GM23338 (cell line): ENCODE data around the gene TMTC2. TPM values are rescaled to one million over a fixed set of nuclear protein-coding genes. Genes with fewer than 3 reads are reported as not detected.

ENCODE experiments used
- ATAC-seq: fragments of 200-7000 bp; cut with Tn5 transposase; 3 replicates; pipeline ENCODE4 v1.9.1; 2020
- DNase-seq: peaks from one replicate; pipeline ENCODE4 v3.0.0-alpha.2; 2015; ENCODE audit warnings: low spot score
- H2AFZ ChIP-seq: fragments of 200-600 bp; sonication (generic); 2 replicates; pipeline ENCODE4 v1.8.0; 2016; ENCODE audit warnings: antibody characterized with exemption, mild to moderate bottlenecking, moderate library complexity
- H3F3A ChIP-seq: fragments of 200-600 bp; sonication (generic); replicated peaks from 2 replicates; pipeline ENCODE4 v1.8.0; 2017; ENCODE audit warnings: antibody characterized with exemption, mixed run types, low read depth
- H3K27ac ChIP-seq: fragments of 200-600 bp; sonication (generic); 2 replicates; pipeline ENCODE4 v1.6.1; 2016; ENCODE audit warnings: low read depth
- H3K27me3 ChIP-seq: fragments of 200-600 bp; sonication (generic); 2 replicates; pipeline ENCODE4 v1.8.0; 2016; ENCODE audit warnings: mild to moderate bottlenecking, mixed run types, moderate library complexity; ENCODE audit not compliant: insufficient read depth
- H3K36me3 ChIP-seq: fragments of 200-600 bp; sonication (generic); 2 replicates; pipeline ENCODE4 v1.8.0; 2016; ENCODE audit warnings: mild to moderate bottlenecking; ENCODE audit not compliant: insufficient read depth
- H3K4me1 ChIP-seq: fragments of 200-600 bp; sonication (generic); 2 replicates; pipeline ENCODE4 v1.8.0; 2016; ENCODE audit warnings: mild to moderate bottlenecking, moderate library complexity; ENCODE audit not compliant: insufficient read depth
- H3K4me2 ChIP-seq: fragments of 200-600 bp; sonication (generic); 2 replicates; pipeline ENCODE4 v1.7.1; 2017; ENCODE audit warnings: mixed run types
- H3K4me3 ChIP-seq: fragments of 200-600 bp; sonication (generic); 2 replicates; pipeline ENCODE4 v1.6.1; 2016; ENCODE audit warnings: mixed run types
- H3K79me2 ChIP-seq: fragments of 200-600 bp; sonication (generic); replicated peaks from 2 replicates; pipeline ENCODE4 v1.8.0; 2017; ENCODE audit warnings: mild to moderate bottlenecking; ENCODE audit not compliant: insufficient read depth
- H3K9me2 ChIP-seq: fragments of 200-600 bp; sonication (generic); 2 replicates; pipeline ENCODE4 v1.8.0; 2017; ENCODE audit not compliant: insufficient read depth
- H4K20me1 ChIP-seq: fragments of 200-600 bp; sonication (generic); replicated peaks from 2 replicates; pipeline ENCODE4 v1.8.0; 2017; ENCODE audit warnings: mild to moderate bottlenecking; ENCODE audit not compliant: insufficient read depth
- H3K27ac Mint-ChIP-seq: 2 replicates; pipeline ENCODE4 v1.8.0; 2020; ENCODE audit warnings: inconsistent platforms, mild to moderate bottlenecking, moderate library complexity, mixed read lengths
- H3K27me3 Mint-ChIP-seq: 3 replicates; pipeline ENCODE4 v1.8.0; 2022; ENCODE audit warnings: low read depth, mild to moderate bottlenecking, moderate library complexity, mixed read lengths, inconsistent platforms; ENCODE audit not compliant: insufficient read depth, poor library complexity
- H3K36me3 Mint-ChIP-seq: 3 replicates; pipeline ENCODE4 v1.8.0; 2021; ENCODE audit warnings: low read depth, mild to moderate bottlenecking, inconsistent platforms, moderate library complexity, mixed read lengths
- H3K4me1 Mint-ChIP-seq: 3 replicates; pipeline ENCODE4 v1.8.0; 2020; ENCODE audit warnings: mild to moderate bottlenecking, inconsistent platforms, mixed read lengths
- H3K4me3 Mint-ChIP-seq: 3 replicates; pipeline ENCODE4 v1.8.0; 2021; ENCODE audit warnings: moderate library complexity, mild to moderate bottlenecking, inconsistent platforms, mixed read lengths
- H3K9me3 Mint-ChIP-seq: 3 replicates; pipeline ENCODE4 v1.8.0; 2020; ENCODE audit warnings: moderate library complexity, mild to moderate bottlenecking, inconsistent platforms, mixed read lengths
- CREB1 ChIP-seq: fragments of 250-450 bp; sonication (Bioruptor Pico); IDR thresholded peaks from 2 replicates; pipeline ENCODE4 v1.5.0; 2020; ENCODE audit warnings: low read depth, mild to moderate bottlenecking, moderate library complexity
- EZH2 ChIP-seq: fragments of 200-600 bp; sonication (generic); IDR thresholded peaks from one replicate; pipeline ENCODE4 v1.8.0; 2017; ENCODE audit warnings: antibody characterized with exemption, mild to moderate bottlenecking, low read depth; ENCODE audit not compliant: unreplicated experiment
- EZH2phosphoT487 ChIP-seq: fragments of 200-600 bp; sonication (generic); IDR thresholded peaks from one replicate; pipeline ENCODE4 v1.8.1; 2018; ENCODE audit warnings: antibody characterized with exemption; ENCODE audit not compliant: unreplicated experiment
- JUNB ChIP-seq: IDR thresholded peaks from one replicate; pipeline ENCODE4 v1.6.1; 2016; ENCODE audit warnings: antibody characterized with exemption; ENCODE audit not compliant: unreplicated experiment
- POLR2AphosphoS5 ChIP-seq: IDR thresholded peaks from 2 replicates; pipeline ENCODE4 v1.6.1; 2016; ENCODE audit warnings: antibody characterized with exemption, low read depth
- STAT1 ChIP-seq: IDR thresholded peaks from one replicate; pipeline ENCODE4 v1.6.1; 2016; ENCODE audit warnings: antibody characterized with exemption; ENCODE audit not compliant: unreplicated experiment
- ZNF114 ChIP-seq: fragments of 250-450 bp; sonication (Bioruptor Pico); IDR thresholded peaks from 2 replicates; pipeline ENCODE4 v1.5.0; 2020; ENCODE audit warnings: mild to moderate bottlenecking, moderate library complexity
- polyA plus RNA-seq: library from polyadenylated mRNA; unstranded; fragments of >200 nt; fragmentation: Nextera tagmentation; extraction: Ambion mirVana; gene quantifications from 2 replicates; pipeline ENCODE4 v1.2.1, GENCODE V29; 2016
- total RNA-seq: library from RNA; depleted of rRNA; stranded (reverse); fragments of >200 nt; shearing (Covaris generic); gene quantifications from 2 replicates; pipeline ENCODE4 v1.2.3, GENCODE V29; 2014
- TF ChIP-seq, protein P1 (sequence below): fragments of 250-450 bp; sonication (Bioruptor Pico); IDR thresholded peaks from 2 replicates; pipeline ENCODE4 v1.5.0; 2020; ENCODE audit warnings: mild to moderate bottlenecking, moderate library complexity
- TF ChIP-seq, protein P2 (sequence below): IDR thresholded peaks from 2 replicates; pipeline ENCODE4 v1.6.1; 2016; ENCODE audit warnings: antibody characterized with exemption
- TF ChIP-seq, protein P3 (sequence below), 2 experiments: fragments of 200-600 bp in 1 of 2; sonication (generic) in 1 of 2; conservative IDR thresholded peaks; 2 replicates each; pipeline versions ENCODE4 v1.5.1 to v1.6.1; 2016 to 2017; ENCODE audit warnings: antibody characterized with exemption in 2 of 2, low read depth in 2 of 2, mild to moderate bottlenecking in 2 of 2, moderate library complexity in 1 of 2

Gene TMTC2
- total and polyA plus RNA-seq, 2 experiments from 2014 or later, result 0.57 to 6.5 TPM

DNA sequence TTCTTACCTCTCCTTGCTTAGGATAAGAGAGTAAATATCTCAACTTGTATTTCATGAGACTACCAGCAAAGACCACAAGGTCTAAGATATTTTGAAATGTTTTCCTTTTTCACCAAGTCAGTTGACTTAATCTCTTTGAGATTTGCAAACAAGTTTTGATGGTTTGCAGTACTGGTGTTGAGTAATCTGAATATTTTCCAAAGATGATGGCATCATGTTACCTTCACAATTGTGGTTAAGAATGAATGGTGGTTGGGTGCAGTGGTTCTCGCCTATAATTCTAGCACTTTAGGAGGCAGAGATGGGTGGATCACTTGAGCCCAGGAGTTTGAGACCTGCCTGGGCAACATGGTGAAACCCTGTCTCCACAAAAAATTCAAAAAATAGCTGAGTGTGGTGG is 225.7 kb downstream of the TMTC2 start (continued):
- TF ChIP-seq, protein P1, sequence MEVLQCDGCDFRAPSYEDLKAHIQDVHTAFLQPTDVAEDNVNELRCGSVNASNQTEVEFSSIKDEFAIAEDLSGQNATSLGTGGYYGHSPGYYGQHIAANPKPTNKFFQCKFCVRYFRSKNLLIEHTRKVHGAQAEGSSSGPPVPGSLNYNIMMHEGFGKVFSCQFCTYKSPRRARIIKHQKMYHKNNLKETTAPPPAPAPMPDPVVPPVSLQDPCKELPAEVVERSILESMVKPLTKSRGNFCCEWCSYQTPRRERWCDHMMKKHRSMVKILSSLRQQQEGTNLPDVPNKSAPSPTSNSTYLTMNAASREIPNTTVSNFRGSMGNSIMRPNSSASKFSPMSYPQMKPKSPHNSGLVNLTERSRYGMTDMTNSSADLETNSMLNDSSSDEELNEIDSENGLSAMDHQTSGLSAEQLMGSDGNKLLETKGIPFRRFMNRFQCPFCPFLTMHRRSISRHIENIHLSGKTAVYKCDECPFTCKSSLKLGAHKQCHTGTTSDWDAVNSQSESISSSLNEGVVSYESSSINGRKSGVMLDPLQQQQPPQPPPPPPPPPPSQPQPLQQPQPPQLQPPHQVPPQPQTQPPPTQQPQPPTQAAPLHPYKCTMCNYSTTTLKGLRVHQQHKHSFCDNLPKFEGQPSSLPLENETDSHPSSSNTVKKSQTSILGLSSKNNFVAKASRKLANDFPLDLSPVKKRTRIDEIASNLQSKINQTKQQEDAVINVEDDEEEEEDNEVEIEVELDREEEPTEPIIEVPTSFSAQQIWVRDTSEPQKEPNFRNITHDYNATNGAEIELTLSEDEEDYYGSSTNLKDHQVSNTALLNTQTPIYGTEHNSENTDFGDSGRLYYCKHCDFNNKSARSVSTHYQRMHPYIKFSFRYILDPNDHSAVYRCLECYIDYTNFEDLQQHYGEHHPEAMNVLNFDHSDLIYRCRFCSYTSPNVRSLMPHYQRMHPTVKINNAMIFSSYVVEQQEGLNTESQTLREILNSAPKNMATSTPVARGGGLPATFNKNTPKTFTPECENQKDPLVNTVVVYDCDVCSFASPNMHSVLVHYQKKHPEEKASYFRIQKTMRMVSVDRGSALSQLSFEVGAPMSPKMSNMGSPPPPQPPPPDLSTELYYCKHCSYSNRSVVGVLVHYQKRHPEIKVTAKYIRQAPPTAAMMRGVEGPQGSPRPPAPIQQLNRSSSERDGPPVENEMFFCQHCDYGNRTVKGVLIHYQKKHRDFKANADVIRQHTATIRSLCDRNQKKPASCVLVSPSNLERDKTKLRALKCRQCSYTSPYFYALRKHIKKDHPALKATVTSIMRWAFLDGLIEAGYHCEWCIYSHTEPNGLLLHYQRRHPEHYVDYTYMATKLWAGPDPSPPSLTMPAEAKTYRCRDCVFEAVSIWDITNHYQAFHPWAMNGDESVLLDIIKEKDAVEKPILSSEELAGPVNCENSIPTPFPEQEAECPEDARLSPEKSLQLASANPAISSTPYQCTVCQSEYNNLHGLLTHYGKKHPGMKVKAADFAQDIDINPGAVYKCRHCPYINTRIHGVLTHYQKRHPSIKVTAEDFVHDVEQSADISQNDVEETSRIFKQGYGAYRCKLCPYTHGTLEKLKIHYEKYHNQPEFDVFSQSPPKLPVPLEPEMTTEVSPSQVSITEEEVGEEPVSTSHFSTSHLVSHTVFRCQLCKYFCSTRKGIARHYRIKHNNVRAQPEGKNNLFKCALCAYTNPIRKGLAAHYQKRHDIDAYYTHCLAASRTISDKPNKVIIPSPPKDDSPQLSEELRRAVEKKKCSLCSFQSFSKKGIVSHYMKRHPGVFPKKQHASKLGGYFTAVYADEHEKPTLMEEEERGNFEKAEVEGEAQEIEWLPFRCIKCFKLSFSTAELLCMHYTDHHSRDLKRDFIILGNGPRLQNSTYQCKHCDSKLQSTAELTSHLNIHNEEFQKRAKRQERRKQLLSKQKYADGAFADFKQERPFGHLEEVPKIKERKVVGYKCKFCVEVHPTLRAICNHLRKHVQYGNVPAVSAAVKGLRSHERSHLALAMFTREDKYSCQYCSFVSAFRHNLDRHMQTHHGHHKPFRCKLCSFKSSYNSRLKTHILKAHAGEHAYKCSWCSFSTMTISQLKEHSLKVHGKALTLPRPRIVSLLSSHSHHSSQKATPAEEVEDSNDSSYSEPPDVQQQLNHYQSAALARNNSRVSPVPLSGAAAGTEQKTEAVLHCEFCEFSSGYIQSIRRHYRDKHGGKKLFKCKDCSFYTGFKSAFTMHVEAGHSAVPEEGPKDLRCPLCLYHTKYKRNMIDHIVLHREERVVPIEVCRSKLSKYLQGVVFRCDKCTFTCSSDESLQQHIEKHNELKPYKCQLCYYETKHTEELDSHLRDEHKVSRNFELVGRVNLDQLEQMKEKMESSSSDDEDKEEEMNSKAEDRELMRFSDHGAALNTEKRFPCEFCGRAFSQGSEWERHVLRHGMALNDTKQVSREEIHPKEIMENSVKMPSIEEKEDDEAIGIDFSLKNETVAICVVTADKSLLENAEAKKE, result no peak
- TF ChIP-seq, protein P2, sequence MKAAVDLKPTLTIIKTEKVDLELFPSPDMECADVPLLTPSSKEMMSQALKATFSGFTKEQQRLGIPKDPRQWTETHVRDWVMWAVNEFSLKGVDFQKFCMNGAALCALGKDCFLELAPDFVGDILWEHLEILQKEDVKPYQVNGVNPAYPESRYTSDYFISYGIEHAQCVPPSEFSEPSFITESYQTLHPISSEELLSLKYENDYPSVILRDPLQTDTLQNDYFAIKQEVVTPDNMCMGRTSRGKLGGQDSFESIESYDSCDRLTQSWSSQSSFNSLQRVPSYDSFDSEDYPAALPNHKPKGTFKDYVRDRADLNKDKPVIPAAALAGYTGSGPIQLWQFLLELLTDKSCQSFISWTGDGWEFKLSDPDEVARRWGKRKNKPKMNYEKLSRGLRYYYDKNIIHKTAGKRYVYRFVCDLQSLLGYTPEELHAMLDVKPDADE, result no peak
- TF ChIP-seq STAT1, result no peak
- TF ChIP-seq ZNF114 (CRISPR knock-in tag), result no peak
- no peak for TF ChIP-seq JUNB
- TF ChIP-seq POLR2AphosphoS5, result no peak

DNA sequence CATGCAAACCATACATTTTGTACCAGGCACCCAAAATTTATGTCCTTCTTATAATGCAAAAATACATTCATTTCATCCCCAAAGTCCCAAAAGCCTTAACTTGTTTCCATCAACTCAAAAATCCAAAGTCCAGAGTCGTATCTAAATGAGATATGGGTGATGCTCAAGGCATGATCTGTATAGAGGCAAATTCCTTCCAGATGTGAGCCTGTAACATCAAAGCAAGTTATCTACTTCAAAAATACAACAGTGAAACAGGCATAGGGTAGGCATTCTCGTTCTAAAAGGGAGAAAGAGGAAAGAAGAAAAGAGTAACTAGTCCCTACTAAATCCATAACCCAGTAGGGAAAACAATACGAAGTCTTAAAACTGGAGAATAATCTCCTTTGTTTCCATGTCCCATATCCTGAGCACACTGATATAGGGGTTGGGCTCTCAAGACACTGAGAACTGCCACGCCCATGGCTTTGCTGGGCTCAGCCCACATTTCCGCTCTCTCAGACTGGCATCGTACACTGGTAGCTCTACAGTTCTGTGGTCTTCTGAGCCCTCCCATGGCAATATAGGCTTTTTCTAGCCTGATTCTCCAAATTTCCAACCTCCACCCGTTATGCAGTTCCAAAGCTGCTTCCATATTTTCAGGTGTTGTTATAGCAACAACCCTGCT is 232.8 kb downstream of the TMTC2 start:
- Histone ChIP-seq H3K27ac (no peak overlapping the region), H3K4me3 (no peak overlapping the region), H3K9me2 (no peaks in the 10 kb centered on the region), H3K79me2 (no peaks in the 10 kb centered on the region), H3K4me2 (no peak overlapping the region), H2AFZ (no peak overlapping the region), H3K4me1 (no peaks in the 10 kb centered on the region), H3K27me3 (no peaks in the 10 kb centered on the region), H3K36me3 (no peaks in the 10 kb centered on the region), H3F3A (no peaks in the 10 kb centered on the region), H4K20me1 (no peaks in the 10 kb centered on the region)
- no peaks in the 10 kb centered on the region for H3K27me3 Mint-ChIP-seq
- ATAC-seq (no peak; the same call in 2 of the 3 replicates), DNase-seq (no peak)
- no peak overlapping the region for H3K27ac Mint-ChIP-seq
- no peaks in the 10 kb centered on the region for H3K9me3 Mint-ChIP-seq
- H3K4me3 Mint-ChIP-seq, result no peak overlapping the region
- H3K4me1 Mint-ChIP-seq, result no peaks in the 10 kb centered on the region; the same call in 2 of the 3 replicates
- H3K36me3 Mint-ChIP-seq, result no peaks in the 10 kb centered on the region
- no peak for TF ChIP-seq EZH2phosphoT487
- no peak for TF ChIP-seq POLR2AphosphoS5
- no peak for TF ChIP-seq EZH2
- TF ChIP-seq STAT1, result no peak
- TF ChIP-seq, protein P3, sequence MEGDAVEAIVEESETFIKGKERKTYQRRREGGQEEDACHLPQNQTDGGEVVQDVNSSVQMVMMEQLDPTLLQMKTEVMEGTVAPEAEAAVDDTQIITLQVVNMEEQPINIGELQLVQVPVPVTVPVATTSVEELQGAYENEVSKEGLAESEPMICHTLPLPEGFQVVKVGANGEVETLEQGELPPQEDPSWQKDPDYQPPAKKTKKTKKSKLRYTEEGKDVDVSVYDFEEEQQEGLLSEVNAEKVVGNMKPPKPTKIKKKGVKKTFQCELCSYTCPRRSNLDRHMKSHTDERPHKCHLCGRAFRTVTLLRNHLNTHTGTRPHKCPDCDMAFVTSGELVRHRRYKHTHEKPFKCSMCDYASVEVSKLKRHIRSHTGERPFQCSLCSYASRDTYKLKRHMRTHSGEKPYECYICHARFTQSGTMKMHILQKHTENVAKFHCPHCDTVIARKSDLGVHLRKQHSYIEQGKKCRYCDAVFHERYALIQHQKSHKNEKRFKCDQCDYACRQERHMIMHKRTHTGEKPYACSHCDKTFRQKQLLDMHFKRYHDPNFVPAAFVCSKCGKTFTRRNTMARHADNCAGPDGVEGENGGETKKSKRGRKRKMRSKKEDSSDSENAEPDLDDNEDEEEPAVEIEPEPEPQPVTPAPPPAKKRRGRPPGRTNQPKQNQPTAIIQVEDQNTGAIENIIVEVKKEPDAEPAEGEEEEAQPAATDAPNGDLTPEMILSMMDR (conservative IDR thresholded peaks at IDR 0.05; ENCODE audit: low read depth in 2 of 2), result no peak
- TF ChIP-seq, protein P2, result no peak
- no peak for TF ChIP-seq CREB1 (CRISPR knock-in tag)
